GM12878 (cell line): ENCODE results near the gene SF3B6. TPM values are rescaled to one million over a fixed set of nuclear protein-coding genes. Genes with fewer than 3 reads are reported as not detected.

Experiments used
- ATAC-seq: fragments of 200-7000 bp; cut with Tn5 transposase; 3 replicates; pipeline ENCODE4 v1.9.1; 2020; ENCODE audit warnings: mild to moderate bottlenecking, moderate library complexity
- BruUV-seq: library from RNA; stranded (reverse); fragments of 400-500 nt; replicated peaks from 2 replicates; lab custom pipeline; 2021; lab: Mats Ljungman, UMichigan
- CTCF ChIA-PET: fragments of 300-600 bp; sonication (Branson Sonifier 250); formaldehyde crosslinking; extraction: SDS; loops from one replicate; lab custom pipeline; 2021; ENCODE audit warnings: inconsistent platforms; lab: Yijun Ruan, JAX
- POLR2A ChIA-PET: fragments of 350-600 bp; formaldehyde crosslinking; extraction: SDS; loops from one replicate; lab custom pipeline; 2021; ENCODE audit warnings: inconsistent platforms; lab: Charles Lee
- RAD21 ChIA-PET: fragments of 300-600 bp; sonication (Branson Sonifier 250); formaldehyde crosslinking; loops from one replicate; lab custom pipeline; 2023; ENCODE audit warnings: antibody characterized with exemption; ENCODE audit not compliant: unreplicated experiment; lab: Charles Lee
- SMC1A ChIA-PET: fragments of 300-600 bp; sonication (Branson Sonifier 250); formaldehyde crosslinking; loops from one replicate; lab custom pipeline; 2023; ENCODE audit not compliant: unreplicated experiment, uncharacterized antibody; lab: Charles Lee
- DNase-seq: peaks from one replicate; pipeline ENCODE4 v3.0.0-alpha.2; 2011; ENCODE audit warnings: low read depth, low spot score
- FAIRE-seq: peaks from 3 replicates; lab custom pipeline; 2011; peaks lifted over from hg19 to GRCh38; lab: Jason Lieb, UNC
- H2AFZ ChIP-seq: 2 replicates; pipeline ENCODE4 v1.6.0; 2011; ENCODE audit warnings: low read depth, low read length, control low read depth; ENCODE audit not compliant: control insufficient read depth
- H3K27ac ChIP-seq: 2 replicates; pipeline ENCODE4 v1.5.1; 2011; ENCODE audit warnings: control low read depth; ENCODE audit not compliant: control insufficient read depth, insufficient read depth
- H3K27me3 ChIP-seq, 2 experiments: replicated peaks in 1 of 2; 2 replicates each; pipeline versions ENCODE4 v1.6.0 to v1.6.1; 2011; ENCODE audit warnings: low read length in 1 of 2; ENCODE audit not compliant: control insufficient read depth in 2 of 2, insufficient read depth in 2 of 2
- H3K36me3 ChIP-seq, 2 experiments: 2 replicates each; pipeline ENCODE4 v1.5.1; 2011; ENCODE audit warnings: low read length in 1 of 2; ENCODE audit not compliant: control insufficient read depth in 2 of 2, insufficient read depth in 2 of 2
- H3K4me1 ChIP-seq: 2 replicates; pipeline ENCODE4 v1.6.1; 2011; ENCODE audit warnings: mild to moderate bottlenecking, low read length, moderate library complexity, mixed read lengths; ENCODE audit not compliant: control insufficient read depth, insufficient read depth
- H3K4me2 ChIP-seq: 2 replicates; pipeline ENCODE4 v1.6.0; 2011; ENCODE audit warnings: control low read depth; ENCODE audit not compliant: control insufficient read depth, insufficient read depth
- H3K4me3 ChIP-seq: fragments of 200-600 bp; sonication (generic); 2 replicates; pipeline ENCODE4 v1.5.1; 2016
- H3K79me2 ChIP-seq: 2 replicates; pipeline ENCODE4 v1.6.0; 2011; ENCODE audit warnings: low read length; ENCODE audit not compliant: control insufficient read depth, insufficient read depth
- H3K9ac ChIP-seq: 2 replicates; pipeline ENCODE4 v1.8.0; 2011; ENCODE audit warnings: low read length, control low read depth, mixed read lengths; ENCODE audit not compliant: control insufficient read depth, insufficient read depth
- H3K9me3 ChIP-seq: replicated peaks from 3 replicates; pipeline ENCODE4 v1.5.1; 2011; ENCODE audit warnings: mild to moderate bottlenecking, low read length; ENCODE audit not compliant: control insufficient read depth, insufficient read depth
- H4K20me1 ChIP-seq: 2 replicates; pipeline ENCODE4 v1.6.0; 2011; ENCODE audit not compliant: control insufficient read depth, insufficient read depth
- FOS ChIP-seq: IDR thresholded peaks from 3 replicates; pipeline ENCODE4 v1.6.1; 2011; ENCODE audit warnings: borderline replicate concordance; ENCODE audit not compliant: insufficient read length; ENCODE audit errors: extremely low read depth
- IKZF1 ChIP-seq: fragments of 450-650 bp; conservative IDR thresholded peaks from 2 replicates; pipeline ENCODE4 v1.6.1; 2017; ENCODE audit warnings: antibody characterized with exemption, mild to moderate bottlenecking
- JUNB ChIP-seq: IDR thresholded peaks from 2 replicates; pipeline ENCODE4 v1.6.1; 2016; ENCODE audit warnings: antibody characterized with exemption, mild to moderate bottlenecking
- LARP7 ChIP-seq: fragments of 450-650 bp; IDR thresholded peaks from 2 replicates; pipeline ENCODE4 v1.6.1; 2017; ENCODE audit warnings: mild to moderate bottlenecking
- NFIC ChIP-seq: IDR thresholded peaks from 2 replicates; pipeline ENCODE4 v1.6.1; 2012; ENCODE audit warnings: low read depth, mild to moderate bottlenecking, inconsistent platforms, low read length, moderate library complexity
- NFYB ChIP-seq: IDR thresholded peaks from 2 replicates; pipeline ENCODE4 v1.6.1; 2011; ENCODE audit warnings: low read depth, mild to moderate bottlenecking, low read length, improper control_type of control experiment, moderate library complexity; ENCODE audit not compliant: insufficient read depth
- PAX5 ChIP-seq: IDR thresholded peaks from 2 replicates; pipeline ENCODE4 v1.6.1; 2011; ENCODE audit warnings: low read depth, low read length, borderline replicate concordance
- POLR2AphosphoS2 ChIP-seq: IDR thresholded peaks from 2 replicates; pipeline ENCODE4 v1.6.1; 2011; ENCODE audit warnings: low read depth, mild to moderate bottlenecking, low read length, improper control_type of control experiment, moderate library complexity
- RAD21 ChIP-seq: IDR thresholded peaks from 2 replicates; pipeline ENCODE4 v1.6.1; 2011; ENCODE audit warnings: mild to moderate bottlenecking, low read depth, low read length, moderate library complexity; ENCODE audit not compliant: insufficient read depth
- SMAD5 ChIP-seq: IDR thresholded peaks from 2 replicates; pipeline ENCODE4 v1.6.1; 2016; ENCODE audit warnings: antibody characterized with exemption, low read depth
- SREBF1 ChIP-seq: IDR thresholded peaks from 2 replicates; pipeline ENCODE4 v1.6.1; 2012; ENCODE audit warnings: mild to moderate bottlenecking, low read length
- STAT3 ChIP-seq: IDR thresholded peaks from 2 replicates; pipeline ENCODE4 v1.6.1; 2011; ENCODE audit warnings: low read depth, low read length, improper control_type of control experiment
- ZNF24 ChIP-seq: fragments of 450-650 bp; IDR thresholded peaks from 2 replicates; pipeline ENCODE4 v1.6.1; 2017; ENCODE audit warnings: antibody characterized with exemption, mild to moderate bottlenecking
- WGBS: methylation state at CpG from one replicate; pipeline ENCODE4 v1.1.6; 2016; ENCODE audit warnings: low lambda C conversion rate; ENCODE audit not compliant: insufficient replicate concordance, insufficient coverage; ENCODE audit errors: missing lambda C conversion rate; 5-methylcytosine and 5-hydroxymethylcytosine counted together
- in situ Hi-C: fragments of 300-500 bp; cut with MboI; formaldehyde crosslinking; loops from 9 replicates; pipeline ENCODE4 v1.14.3; 2018; ENCODE audit warnings: mixed read lengths
- intact Hi-C: fragments of 100-400 bp; cut with micrococcal nuclease; formaldehyde crosslinking; loops from one replicate; pipeline ENCODE4 v1.14.2; 2022; ENCODE audit not compliant: unreplicated experiment
- polyA plus RNA-seq, 11 experiments: library from polyadenylated mRNA; depleted of rRNA in 4 of 11; unstranded in 6 of 11; stranded (reverse) in 5 of 11; fragments of >200 nt; fragmentation: Nextera tagmentation in 4 of 11; fragmentation: Illumina TruSeq in 1 of 11; extraction: Ambion mirVana in 4 of 11; extraction: Trizol in 1 of 11; gene quantifications; 1 replicate in 1 of 11; 2 replicates in 10 of 11; pipeline versions ENCODE4 v1.2.1 to v1.2.3, GENCODE V29; 2011 to 2016; ENCODE audit warnings: inconsistent platforms in 2 of 11, missing spikeins in 2 of 11, low read depth in 1 of 11
- total RNA-seq, 4 experiments: library from RNA; depleted of rRNA in 3 of 4; stranded (reverse); fragments of >200 nt in 3 of 4; fragmentation: Illumina TruSeq in 1 of 4; extraction: Trizol in 1 of 4; gene quantifications; 2 replicates each; pipeline versions ENCODE4 v1.2.1 to v1.2.3, GENCODE V29; 2013 to 2021
- TF ChIP-seq, protein P1 (sequence below): fragments of 450-650 bp; IDR thresholded peaks from 2 replicates; pipeline ENCODE4 v1.6.1; 2017; ENCODE audit warnings: mild to moderate bottlenecking, moderate library complexity
- TF ChIP-seq, protein P2 (sequence below): IDR thresholded peaks from 2 replicates; pipeline ENCODE4 v1.6.1; 2012; ENCODE audit warnings: mild to moderate bottlenecking, low read depth, low read length

Gene SF3B6
- total and polyA plus RNA-seq, 10 of the 15 experiments (the other 5 are each of a cell fraction or from before 2014, with no cell fraction given) = 118 to 584 (median 270) TPM

DNA sequence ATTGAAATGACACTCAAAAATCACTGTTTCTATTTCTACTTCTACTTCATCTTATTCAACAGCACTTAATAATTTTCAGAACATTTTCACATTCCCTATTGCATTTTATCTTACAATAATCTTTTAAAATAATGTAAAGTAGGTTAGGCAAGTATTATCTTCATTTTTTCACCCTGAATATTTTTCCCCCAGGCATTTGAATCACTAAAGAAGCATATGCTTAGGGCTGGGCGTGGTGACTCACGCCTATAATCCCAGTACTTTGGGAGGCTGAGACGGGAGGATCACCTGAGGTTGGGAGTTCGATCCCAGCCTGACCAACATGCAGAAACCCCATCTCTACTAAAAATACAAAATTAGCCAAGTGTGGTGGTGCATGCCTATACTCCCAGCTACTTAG, 35.6 kb downstream of the SF3B6 start (continued):
- TF ChIP-seq, protein P1, sequence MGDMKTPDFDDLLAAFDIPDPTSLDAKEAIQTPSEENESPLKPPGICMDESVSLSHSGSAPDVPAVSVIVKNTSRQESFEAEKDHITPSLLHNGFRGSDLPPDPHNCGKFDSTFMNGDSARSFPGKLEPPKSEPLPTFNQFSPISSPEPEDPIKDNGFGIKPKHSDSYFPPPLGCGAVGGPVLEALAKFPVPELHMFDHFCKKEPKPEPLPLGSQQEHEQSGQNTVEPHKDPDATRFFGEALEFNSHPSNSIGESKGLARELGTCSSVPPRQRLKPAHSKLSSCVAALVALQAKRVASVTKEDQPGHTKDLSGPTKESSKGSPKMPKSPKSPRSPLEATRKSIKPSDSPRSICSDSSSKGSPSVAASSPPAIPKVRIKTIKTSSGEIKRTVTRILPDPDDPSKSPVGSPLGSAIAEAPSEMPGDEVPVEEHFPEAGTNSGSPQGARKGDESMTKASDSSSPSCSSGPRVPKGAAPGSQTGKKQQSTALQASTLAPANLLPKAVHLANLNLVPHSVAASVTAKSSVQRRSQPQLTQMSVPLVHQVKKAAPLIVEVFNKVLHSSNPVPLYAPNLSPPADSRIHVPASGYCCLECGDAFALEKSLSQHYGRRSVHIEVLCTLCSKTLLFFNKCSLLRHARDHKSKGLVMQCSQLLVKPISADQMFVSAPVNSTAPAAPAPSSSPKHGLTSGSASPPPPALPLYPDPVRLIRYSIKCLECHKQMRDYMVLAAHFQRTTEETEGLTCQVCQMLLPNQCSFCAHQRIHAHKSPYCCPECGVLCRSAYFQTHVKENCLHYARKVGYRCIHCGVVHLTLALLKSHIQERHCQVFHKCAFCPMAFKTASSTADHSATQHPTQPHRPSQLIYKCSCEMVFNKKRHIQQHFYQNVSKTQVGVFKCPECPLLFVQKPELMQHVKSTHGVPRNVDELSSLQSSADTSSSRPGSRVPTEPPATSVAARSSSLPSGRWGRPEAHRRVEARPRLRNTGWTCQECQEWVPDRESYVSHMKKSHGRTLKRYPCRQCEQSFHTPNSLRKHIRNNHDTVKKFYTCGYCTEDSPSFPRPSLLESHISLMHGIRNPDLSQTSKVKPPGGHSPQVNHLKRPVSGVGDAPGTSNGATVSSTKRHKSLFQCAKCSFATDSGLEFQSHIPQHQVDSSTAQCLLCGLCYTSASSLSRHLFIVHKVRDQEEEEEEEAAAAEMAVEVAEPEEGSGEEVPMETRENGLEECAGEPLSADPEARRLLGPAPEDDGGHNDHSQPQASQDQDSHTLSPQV = no peak

DNA sequence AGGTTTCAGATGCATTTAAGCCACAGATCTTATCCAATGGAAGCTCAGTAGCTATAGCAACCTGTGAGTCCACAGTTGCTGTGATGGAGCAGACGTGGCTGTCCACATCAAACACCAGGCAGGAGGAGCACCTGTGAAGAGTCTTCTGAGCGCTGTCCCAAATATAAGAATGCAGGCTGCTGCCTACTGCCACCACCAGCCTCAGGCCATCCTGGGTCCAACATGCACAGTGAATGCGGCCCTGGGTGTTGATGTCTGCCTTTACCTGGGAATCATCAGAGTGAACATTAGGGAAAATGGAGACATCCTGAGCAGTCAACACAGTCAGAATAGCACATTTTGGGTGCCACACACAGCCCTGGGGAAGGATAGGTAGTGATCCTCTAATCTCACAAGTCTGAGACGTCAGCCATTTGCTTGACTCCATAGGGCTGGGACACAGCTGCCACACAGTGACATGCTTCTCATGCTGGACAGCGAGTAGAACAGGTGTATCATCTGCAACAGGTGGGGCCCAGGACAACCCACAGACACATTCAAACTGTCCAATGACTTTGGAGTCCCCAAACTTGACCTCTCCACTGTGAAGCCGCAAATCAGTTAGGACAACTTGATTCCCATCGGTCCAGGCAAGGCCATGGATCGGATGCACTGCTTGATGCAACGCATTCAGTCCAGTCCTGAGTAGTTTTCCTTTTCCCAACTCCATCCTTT, 37.2 kb downstream of the SF3B6 start:
- SMC1A ChIA-PET = no interaction called here
- Histone ChIP-seq H2AFZ (no peak overlapping the region), H3K27ac (no peak overlapping the region), H3K9me3 (no peaks in the 10 kb centered on the region), H4K20me1 (no peaks in the 10 kb centered on the region), H3K9ac (no peak overlapping the region), H3K4me3 (no peak overlapping the region), H3K79me2 (no peaks in the 10 kb centered on the region; the same call in 1 of the 2 replicates), H3K27me3 (no peaks in the 10 kb centered on the region), H3K4me2 (no peak overlapping the region), H3K4me1 (no peaks in the 10 kb centered on the region; the same call in 1 of the 2 replicates), H3K36me3 (peaks cover 1 to 11% of the 10 kb centered on the region in 2 experiments; a peak in 3 of 4 replicates)
- RAD21 ChIA-PET = interaction anchor here (1.1 kb wide), 1 partner anchor 117 kb away, joined by 3 read pairs; no protein-coding TSS in a partner anchor
- FAIRE-seq = no peak
- POLR2A ChIA-PET = no interaction called here
- DNase-seq = no peak
- ATAC-seq = no peak
- 85% methylated on average over 9 of the region's 9 CpGs for WGBS
- in situ Hi-C loops = no loop called here
- intact Hi-C loops = no loop called here
- CTCF ChIA-PET = interaction anchor here (1.7 kb wide), 1 partner anchor 8 kb away, joined by 5 read pairs; the partner anchor contains the start of gene WDCP
- no TSS peak for BruUV-seq
- TF ChIP-seq, protein P2, sequence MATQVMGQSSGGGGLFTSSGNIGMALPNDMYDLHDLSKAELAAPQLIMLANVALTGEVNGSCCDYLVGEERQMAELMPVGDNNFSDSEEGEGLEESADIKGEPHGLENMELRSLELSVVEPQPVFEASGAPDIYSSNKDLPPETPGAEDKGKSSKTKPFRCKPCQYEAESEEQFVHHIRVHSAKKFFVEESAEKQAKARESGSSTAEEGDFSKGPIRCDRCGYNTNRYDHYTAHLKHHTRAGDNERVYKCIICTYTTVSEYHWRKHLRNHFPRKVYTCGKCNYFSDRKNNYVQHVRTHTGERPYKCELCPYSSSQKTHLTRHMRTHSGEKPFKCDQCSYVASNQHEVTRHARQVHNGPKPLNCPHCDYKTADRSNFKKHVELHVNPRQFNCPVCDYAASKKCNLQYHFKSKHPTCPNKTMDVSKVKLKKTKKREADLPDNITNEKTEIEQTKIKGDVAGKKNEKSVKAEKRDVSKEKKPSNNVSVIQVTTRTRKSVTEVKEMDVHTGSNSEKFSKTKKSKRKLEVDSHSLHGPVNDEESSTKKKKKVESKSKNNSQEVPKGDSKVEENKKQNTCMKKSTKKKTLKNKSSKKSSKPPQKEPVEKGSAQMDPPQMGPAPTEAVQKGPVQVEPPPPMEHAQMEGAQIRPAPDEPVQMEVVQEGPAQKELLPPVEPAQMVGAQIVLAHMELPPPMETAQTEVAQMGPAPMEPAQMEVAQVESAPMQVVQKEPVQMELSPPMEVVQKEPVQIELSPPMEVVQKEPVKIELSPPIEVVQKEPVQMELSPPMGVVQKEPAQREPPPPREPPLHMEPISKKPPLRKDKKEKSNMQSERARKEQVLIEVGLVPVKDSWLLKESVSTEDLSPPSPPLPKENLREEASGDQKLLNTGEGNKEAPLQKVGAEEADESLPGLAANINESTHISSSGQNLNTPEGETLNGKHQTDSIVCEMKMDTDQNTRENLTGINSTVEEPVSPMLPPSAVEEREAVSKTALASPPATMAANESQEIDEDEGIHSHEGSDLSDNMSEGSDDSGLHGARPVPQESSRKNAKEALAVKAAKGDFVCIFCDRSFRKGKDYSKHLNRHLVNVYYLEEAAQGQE = no peak
- no peak for TF ChIP-seq SREBF1
- no peak for TF ChIP-seq FOS
- no peak for TF ChIP-seq IKZF1
- no peak for TF ChIP-seq LARP7
- TF ChIP-seq NFIC = no peak
- no peak for TF ChIP-seq ZNF24
- no peak for TF ChIP-seq RAD21
- TF ChIP-seq SMAD5 = no peak
- no peak for TF ChIP-seq POLR2AphosphoS2
- no peak for TF ChIP-seq NFYB
- TF ChIP-seq PAX5 = no peak
- no peak for TF ChIP-seq STAT3
- TF ChIP-seq JUNB = no peak
